B cell (primary cell): Measurements from ENCODE around the gene RFX4. TPM values are rescaled to one million over a fixed set of nuclear protein-coding genes. Genes with fewer than 3 reads are reported as not detected.

Experiments used
- ATAC-seq: fragments of 200-7000 bp; cut with Tn5 transposase; one replicate; pipeline ENCODE4 v1.10.0; 2021; ENCODE audit warnings: low read depth, mild to moderate bottlenecking, moderate number of reproducible peaks, moderate library complexity
- CTCF ChIA-PET: fragments of 350-600 bp; sonication (Branson Sonifier 250); formaldehyde crosslinking; loops from one replicate; lab custom pipeline; 2021; ENCODE audit warnings: antibody characterized with exemption, inconsistent platforms; lab: Charles Lee
- POLR2A ChIA-PET: fragments of 350-600 bp; sonication (Branson Sonifier 250); formaldehyde crosslinking; loops from one replicate; lab custom pipeline; 2021; ENCODE audit warnings: antibody characterized with exemption; lab: Charles Lee
- DNase-seq: peaks from one replicate; pipeline ENCODE4 v3.0.0; 2013
- H2AFZ ChIP-seq: 2 replicates; pipeline ENCODE4 v1.6.1; 2012; ENCODE audit warnings: mild to moderate bottlenecking, low read depth, low read length; ENCODE audit not compliant: insufficient read depth, poor library complexity, severe bottlenecking
- H3K27ac ChIP-seq, 2 donors: 1 replicate in 1 of 2; 2 replicates in 1 of 2; pipeline ENCODE4 v1.5.1; 2012 to 2013; ENCODE audit warnings: low read length in 2 of 2, mild to moderate bottlenecking in 2 of 2, moderate library complexity in 1 of 2
- H3K27me3 ChIP-seq, 4 experiments: fragments of 200-600 bp in 1 of 4; sonication (generic) in 1 of 4; replicated peaks in 1 of 4; 1 replicate in 2 of 4; 2 replicates in 2 of 4; pipeline versions ENCODE4 v1.6.1 to v1.7.0; 2013 to 2016; ENCODE audit warnings: low read length in 3 of 4, mild to moderate bottlenecking in 2 of 4, mixed read lengths in 1 of 4, moderate library complexity in 1 of 4; ENCODE audit not compliant: insufficient read depth in 4 of 4, control insufficient read depth in 3 of 4; ENCODE audit errors: control extremely low read depth in 1 of 4
- H3K36me3 ChIP-seq, 2 experiments: replicated peaks in 1 of 2; 1 replicate in 1 of 2; 2 replicates in 1 of 2; pipeline versions ENCODE4 v1.6.1 to v1.7.1; 2013; ENCODE audit warnings: low read length in 1 of 2; ENCODE audit not compliant: insufficient read depth in 2 of 2, control insufficient read depth in 1 of 2; ENCODE audit errors: control extremely low read depth in 1 of 2, extremely low read depth in 1 of 2
- H3K4me1 ChIP-seq, 2 donors: fragments of 200-600 bp in 1 of 2; sonication (generic) in 1 of 2; 1 replicate in 1 of 2; 2 replicates in 1 of 2; pipeline versions ENCODE4 v1.5.1 to v1.6.1; 2013 to 2017; ENCODE audit warnings: low read length in 2 of 2; ENCODE audit not compliant: control insufficient read depth in 2 of 2, insufficient read depth in 2 of 2
- H3K4me2 ChIP-seq: replicated peaks from 2 replicates; pipeline ENCODE3; 2012; ENCODE audit warnings: mild to moderate bottlenecking, low read depth, low read length; ENCODE audit not compliant: poor library complexity, severe bottlenecking
- H3K4me3 ChIP-seq, 5 experiments: fragments of 200-600 bp in 1 of 5; sonication (generic) in 1 of 5; 1 replicate in 3 of 5; 2 replicates in 2 of 5; pipeline versions ENCODE4 v1.5.1 to v1.7.0; 2011 to 2016; ENCODE audit warnings: low read length in 4 of 5, mild to moderate bottlenecking in 4 of 5, low read depth in 2 of 5, control low read depth in 1 of 5, moderate library complexity in 1 of 5; ENCODE audit not compliant: insufficient read depth in 1 of 5; ENCODE audit errors: control extremely low read depth in 1 of 5, extremely low read depth in 1 of 5
- H3K79me2 ChIP-seq: fragments of 200-600 bp; sonication (generic); one replicate; pipeline ENCODE4 v1.6.0; 2016; ENCODE audit warnings: low read length; ENCODE audit not compliant: control insufficient read depth, insufficient read depth
- H3K9ac ChIP-seq: fragments of 200-600 bp; sonication (generic); 2 replicates; pipeline ENCODE4 v1.6.1; 2017; ENCODE audit warnings: mild to moderate bottlenecking, low read length, moderate library complexity
- H3K9me3 ChIP-seq, 3 donors: one replicate each; pipeline versions ENCODE4 v1.6.1 to v1.7.1; 2013; ENCODE audit warnings: low read length in 2 of 3; ENCODE audit not compliant: control insufficient read depth in 2 of 3, insufficient read depth in 1 of 3; ENCODE audit errors: control extremely low read depth in 1 of 3
- H4K20me1 ChIP-seq: 2 replicates; pipeline ENCODE4 v1.6.0; 2012; ENCODE audit warnings: mild to moderate bottlenecking, low read length; ENCODE audit not compliant: insufficient read depth, control insufficient read depth, poor library complexity, severe bottlenecking
- H3K27ac Mint-ChIP-seq: one replicate; pipeline ENCODE4 v1.8.0; 2021; ENCODE audit warnings: mixed read lengths
- H3K27me3 Mint-ChIP-seq: one replicate; pipeline ENCODE4 v1.8.0; 2021; ENCODE audit warnings: mixed read lengths
- H3K4me1 Mint-ChIP-seq: one replicate; pipeline ENCODE4 v1.8.0; 2021; ENCODE audit warnings: mixed read lengths
- H3K4me3 Mint-ChIP-seq: one replicate; pipeline ENCODE4 v1.8.0; 2021; ENCODE audit warnings: mixed read lengths
- H3K9me3 Mint-ChIP-seq: one replicate; pipeline ENCODE4 v1.8.0; 2022; ENCODE audit warnings: mixed read lengths; ENCODE audit not compliant: insufficient read depth
- CTCF ChIP-seq: fragments of 200-600 bp; IDR thresholded peaks from one replicate; pipeline ENCODE4 v1.8.0; 2022; ENCODE audit warnings: antibody characterized with exemption, mild to moderate bottlenecking
- EZH2 ChIP-seq: IDR thresholded peaks from 2 replicates; pipeline ENCODE4 v1.6.1; 2012; ENCODE audit warnings: borderline replicate concordance, low read depth, mild to moderate bottlenecking, moderate library complexity, low read length; ENCODE audit not compliant: insufficient read depth, poor library complexity, severe bottlenecking
- WGBS: methylation state at CpG from one replicate; pipeline ENCODE4 v1.1.5; 2013; ENCODE audit warnings: missing lambda C conversion rate; ENCODE audit not compliant: insufficient coverage; 5-methylcytosine and 5-hydroxymethylcytosine counted together
- intact Hi-C: fragments of 100-400 bp; cut with micrococcal nuclease; formaldehyde crosslinking; loops from one replicate; pipeline ENCODE4 v1.10.0; 2022
- polyA plus RNA-seq: library from polyadenylated mRNA; depleted of rRNA; stranded (reverse); fragments of >200 nt; gene quantifications from 2 replicates; pipeline ENCODE4 v1.2.3, GENCODE V29; 2012
- total RNA-seq, 2 donors: library from RNA; stranded (reverse); fragments of 120-200 nt in 1 of 2; gene quantifications; 1 replicate in 1 of 2; 2 replicates in 1 of 2; pipeline versions ENCODE4 v1.2.3 to v1.2.4, GENCODE V29; 2013 to 2022

RFX4 gene
- total and polyA plus RNA-seq, 2 donors (not counting 1 experiment from before 2014, with no cell fraction given), result not detected

- H2AFZ ChIP-seq, result no peak overlapping the region
- H3K27me3 ChIP-seq, result peaks cover 0 to 61% (median 34%) of the 10 kb centered on the region in 4 experiments
- no peak for ATAC-seq
- no peak for DNase-seq
- H3K4me1 ChIP-seq, result no peaks in the 10 kb centered on the region
- H3K36me3 ChIP-seq, result no peaks in the 10 kb centered on the region
- H4K20me1 ChIP-seq, result no peaks in the 10 kb centered on the region
- POLR2A ChIA-PET, result no interaction called here
- H3K9me3 ChIP-seq, result peaks cover 0 to 7% (median 0%) of the 10 kb centered on the region in 3 donors
- Mint-ChIP-seq H3K4me3 (no peak overlapping the region), H3K27me3 (peaks cover 64% of the 10 kb centered on the region), H3K9me3 (no peaks in the 10 kb centered on the region), H3K27ac (no peak overlapping the region), H3K4me1 (no peaks in the 10 kb centered on the region)
- intact Hi-C loops, result no loop called here
- H3K4me3 ChIP-seq, result no peak overlapping the region
- CTCF ChIA-PET, result no interaction called here
- H3K79me2 ChIP-seq, result no peaks in the 10 kb centered on the region
- H3K4me2 ChIP-seq, result no peak overlapping the region
- TF ChIP-seq EZH2, result no peak
- no peak for TF ChIP-seq CTCF
- WGBS, result 60% methylated on average over 1 of the region's 2 CpGs
- H3K27ac ChIP-seq, result no peak overlapping the region
- H3K9ac ChIP-seq, result no peak overlapping the region
These were observed 7.8 kb downstream of the RFX4 start for GRCh38 chr12:106590601-106591000.

GRCh38 chr12:106594447-106594846, 11.6 kb downstream of the RFX4 start:
- Histone ChIP-seq H3K4me1 (no peaks in the 10 kb centered on the region), H3K4me3 (no peak overlapping the region), H4K20me1 (no peaks in the 10 kb centered on the region), H3K27ac (no peak overlapping the region), H2AFZ (no peak overlapping the region), H3K9ac (no peak overlapping the region), H3K36me3 (no peaks in the 10 kb centered on the region), H3K4me2 (no peak overlapping the region), H3K27me3 (peaks cover 0 to 27% (median 16%) of the 10 kb centered on the region in 4 experiments), H3K9me3 (no peaks in the 10 kb centered on the region), H3K79me2 (no peaks in the 10 kb centered on the region)
- Mint-ChIP-seq H3K9me3 (no peaks in the 10 kb centered on the region), H3K27ac (no peak overlapping the region), H3K4me1 (no peaks in the 10 kb centered on the region), H3K27me3 (peaks cover 68% of the 10 kb centered on the region), H3K4me3 (no peak overlapping the region)
- DNase-seq, result no peak
- ChIA-PET CTCF (no interaction called here), POLR2A (interaction anchor here (0.6 kb wide), 1 partner anchor 945 kb away, joined by 5 read pairs; no protein-coding TSS in a partner anchor)
- no peak for ATAC-seq
- WGBS, result 12% methylated on average over 17 of the region's 17 CpGs
- TF ChIP-seq EZH2 (no peak), CTCF (no peak)
- intact Hi-C loops, result no loop called here
